ENCODE measurements around the gene KLF3. TPM values are rescaled to one million over a fixed set of nuclear protein-coding genes. Genes with fewer than 3 reads are reported as not detected.

KLF3 gene
- total RNA-seq, 1 experiment from 2014 or later, result 37.5 TPM

DNA sequence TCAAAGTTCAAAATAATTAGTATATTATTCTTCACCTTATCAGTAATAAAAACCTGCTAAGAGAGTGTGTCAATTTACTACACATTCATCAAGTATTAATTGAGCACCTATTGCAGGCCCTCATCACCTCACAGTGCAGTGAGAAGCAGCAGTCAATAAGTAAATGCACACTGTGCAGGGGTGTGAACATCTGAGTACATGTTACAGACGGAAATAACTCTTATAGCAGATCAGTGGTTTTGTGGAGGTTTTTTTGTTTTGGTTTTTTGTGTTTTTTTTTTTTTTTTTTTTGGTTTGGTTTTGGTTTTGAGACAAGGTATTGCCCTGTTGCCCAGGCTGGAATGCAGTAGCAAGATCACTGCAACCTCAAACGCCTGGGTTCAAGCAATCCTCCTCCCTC is 20.3 kb downstream of the KLF3 start:
- H3K79me2 ChIP-seq (ENCODE audit: low read depth), result peaks cover 96% of the 10 kb centered on the region
- no peaks in the 10 kb centered on the region for H3K27me3 ChIP-seq (ENCODE audit: insufficient read depth, low read depth)
- H3K9me3 ChIP-seq (ENCODE audit: insufficient read depth, low read depth), result no peaks in the 10 kb centered on the region
- intact Hi-C loops (cut with micrococcal nuclease; ENCODE audit: unreplicated experiment), result no loop called here
- no peaks in the 10 kb centered on the region for H3K9me2 ChIP-seq (ENCODE audit: insufficient read depth)
- H3K4me1 ChIP-seq (replicated peaks; ENCODE audit: insufficient read depth), result peaks cover 22% of the 10 kb centered on the region
- H3K27ac ChIP-seq, result no peak overlapping the region
- H3K36me3 ChIP-seq (ENCODE audit: low read depth), result peaks cover 46% of the 10 kb centered on the region
- H2AFZ ChIP-seq, result no peak overlapping the region
- no peak overlapping the region for H3K4me2 ChIP-seq
- POLR2A ChIA-PET (ENCODE audit: unreplicated experiment), result no interaction called here
- H3F3A ChIP-seq (ENCODE audit: insufficient read depth, low read depth), result peaks cover 46% of the 10 kb centered on the region
- peaks cover 29% of the 10 kb centered on the region for H4K20me1 ChIP-seq (ENCODE audit: insufficient read depth)
- DNase-seq, result no peak
- BruUV-seq (replicated peaks), result no TSS peak
- no peak overlapping the region for H3K4me3 ChIP-seq
- CTCF ChIA-PET, result interaction anchor here (0.6 kb wide), 1 partner anchor 622 kb away, joined by 3 read pairs; no protein-coding TSS in a partner anchor
- TF ChIP-seq, protein P1, sequence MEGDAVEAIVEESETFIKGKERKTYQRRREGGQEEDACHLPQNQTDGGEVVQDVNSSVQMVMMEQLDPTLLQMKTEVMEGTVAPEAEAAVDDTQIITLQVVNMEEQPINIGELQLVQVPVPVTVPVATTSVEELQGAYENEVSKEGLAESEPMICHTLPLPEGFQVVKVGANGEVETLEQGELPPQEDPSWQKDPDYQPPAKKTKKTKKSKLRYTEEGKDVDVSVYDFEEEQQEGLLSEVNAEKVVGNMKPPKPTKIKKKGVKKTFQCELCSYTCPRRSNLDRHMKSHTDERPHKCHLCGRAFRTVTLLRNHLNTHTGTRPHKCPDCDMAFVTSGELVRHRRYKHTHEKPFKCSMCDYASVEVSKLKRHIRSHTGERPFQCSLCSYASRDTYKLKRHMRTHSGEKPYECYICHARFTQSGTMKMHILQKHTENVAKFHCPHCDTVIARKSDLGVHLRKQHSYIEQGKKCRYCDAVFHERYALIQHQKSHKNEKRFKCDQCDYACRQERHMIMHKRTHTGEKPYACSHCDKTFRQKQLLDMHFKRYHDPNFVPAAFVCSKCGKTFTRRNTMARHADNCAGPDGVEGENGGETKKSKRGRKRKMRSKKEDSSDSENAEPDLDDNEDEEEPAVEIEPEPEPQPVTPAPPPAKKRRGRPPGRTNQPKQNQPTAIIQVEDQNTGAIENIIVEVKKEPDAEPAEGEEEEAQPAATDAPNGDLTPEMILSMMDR (conservative IDR thresholded peaks at IDR 0.05), result no peak
- no peak for TF ChIP-seq EZH2 (IDR thresholded peaks at IDR 0.05; ENCODE audit: low read depth)

DNA sequence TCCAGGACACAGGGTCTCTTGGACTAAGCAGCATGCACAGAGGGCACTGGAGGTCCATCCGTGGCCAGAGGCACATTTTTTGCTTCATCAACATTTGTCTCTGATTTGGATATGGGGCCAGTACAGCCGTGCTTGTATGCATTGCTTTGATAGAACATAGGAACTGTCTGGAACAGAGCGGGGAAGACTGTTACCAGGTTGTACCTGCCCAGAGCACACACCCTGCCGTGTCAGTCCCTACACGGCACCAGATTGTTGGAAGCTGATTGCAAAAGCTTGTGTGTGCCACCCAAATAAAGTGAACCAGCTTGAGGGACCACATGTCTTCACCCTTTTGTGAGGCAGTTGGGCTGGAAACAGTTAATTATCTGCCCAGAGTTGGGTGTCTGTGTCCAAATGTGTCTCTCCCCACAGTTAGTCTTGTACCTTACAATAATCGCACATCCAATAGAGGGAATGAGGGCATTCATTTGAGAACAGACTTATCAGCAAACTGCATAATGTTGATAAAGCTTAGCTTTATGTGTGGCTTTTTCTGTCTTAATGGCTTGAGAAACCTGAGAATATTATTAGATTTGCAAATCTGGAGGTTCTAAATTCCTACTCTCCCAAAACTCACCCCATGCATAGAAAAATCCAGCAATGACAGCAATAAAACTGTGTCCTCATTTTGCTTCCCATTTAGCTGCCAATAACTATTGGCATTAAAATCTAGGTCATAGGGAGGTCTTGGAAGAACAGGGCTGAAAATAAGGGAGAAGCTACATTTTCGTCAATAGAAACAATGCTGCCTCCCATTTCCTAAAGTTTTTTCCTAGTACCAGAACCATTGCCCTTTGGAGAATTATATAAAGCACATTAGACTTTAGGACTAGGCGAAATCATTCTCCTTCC is 21.2 kb downstream of the KLF3 start:
- POLR2A ChIA-PET (ENCODE audit: unreplicated experiment), result no interaction called here
- H3F3A ChIP-seq (ENCODE audit: insufficient read depth, low read depth), result peaks cover 46% of the 10 kb centered on the region
- peaks cover 97% of the 10 kb centered on the region for H3K79me2 ChIP-seq (ENCODE audit: low read depth)
- no peak for DNase-seq
- H3K4me3 ChIP-seq, result no peak overlapping the region
- H3K27ac ChIP-seq, result 0 out of 2 replicates have a peak overlapping the region, but pooled peaks have one; percentile 42
- peaks cover 29% of the 10 kb centered on the region for H4K20me1 ChIP-seq (ENCODE audit: insufficient read depth)
- peaks cover 53% of the 10 kb centered on the region for H3K36me3 ChIP-seq (ENCODE audit: low read depth)
- H2AFZ ChIP-seq, result no peak overlapping the region
- peaks cover 22% of the 10 kb centered on the region for H3K4me1 ChIP-seq (replicated peaks; ENCODE audit: insufficient read depth)
- no peaks in the 10 kb centered on the region for H3K27me3 ChIP-seq (ENCODE audit: insufficient read depth, low read depth)
- no peak overlapping the region for H3K4me2 ChIP-seq
- no peaks in the 10 kb centered on the region for H3K9me2 ChIP-seq (ENCODE audit: insufficient read depth)
- intact Hi-C loops (cut with micrococcal nuclease; ENCODE audit: unreplicated experiment), result no loop called here
- no peaks in the 10 kb centered on the region for H3K9me3 ChIP-seq (ENCODE audit: insufficient read depth, low read depth)
- BruUV-seq (replicated peaks), result no TSS peak
- no peak for TF ChIP-seq EZH2 (IDR thresholded peaks at IDR 0.05; ENCODE audit: low read depth)
- TF ChIP-seq, protein P1 (conservative IDR thresholded peaks at IDR 0.05), result no peak
- CTCF ChIA-PET, result interaction anchor here (0.6 kb wide), 1 partner anchor 405 kb away, joined by 7 read pairs; no protein-coding TSS in a partner anchor

DNA sequence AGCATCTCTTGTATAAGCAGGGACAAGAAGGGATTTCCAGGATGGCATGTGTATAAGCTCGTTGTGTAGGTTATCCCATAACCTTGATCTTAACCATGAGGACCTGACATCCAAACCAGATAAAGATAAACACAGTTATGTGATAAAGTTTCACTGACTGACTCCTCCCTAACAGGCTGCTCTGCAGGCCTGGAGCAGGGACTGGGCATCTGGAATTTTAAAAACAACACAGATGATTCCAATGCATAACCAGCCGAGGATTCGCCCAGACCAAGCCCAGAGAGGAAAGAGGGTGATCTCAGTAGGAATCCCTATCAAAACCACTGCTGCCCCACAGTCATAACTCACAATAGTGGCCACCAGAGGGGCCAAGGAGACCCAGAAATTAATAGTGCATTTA is 22.7 kb downstream of the KLF3 start:
- Histone ChIP-seq H3F3A (ENCODE audit: insufficient read depth, low read depth) (peaks cover 38% of the 10 kb centered on the region), H3K27ac (peak overlapping the region; percentile 61), H3K36me3 (ENCODE audit: low read depth) (peaks cover 60% of the 10 kb centered on the region), H3K27me3 (ENCODE audit: insufficient read depth, low read depth) (no peaks in the 10 kb centered on the region), H4K20me1 (ENCODE audit: insufficient read depth) (peaks cover 35% of the 10 kb centered on the region), H3K4me1 (replicated peaks; ENCODE audit: insufficient read depth) (peaks cover 22% of the 10 kb centered on the region), H3K9me2 (ENCODE audit: insufficient read depth) (no peaks in the 10 kb centered on the region), H3K79me2 (ENCODE audit: low read depth) (peaks cover 96% of the 10 kb centered on the region), H2AFZ (no peak overlapping the region), H3K9me3 (ENCODE audit: insufficient read depth, low read depth) (no peaks in the 10 kb centered on the region), H3K4me2 (no peak overlapping the region), H3K4me3 (no peak overlapping the region)
- ChIA-PET CTCF (no interaction called here), POLR2A (ENCODE audit: unreplicated experiment) (no interaction called here)
- intact Hi-C loops (cut with micrococcal nuclease; ENCODE audit: unreplicated experiment), result no loop called here
- DNase-seq, result no peak
- TF ChIP-seq EZH2 (IDR thresholded peaks at IDR 0.05; ENCODE audit: low read depth), result no peak
- TF ChIP-seq, protein P1 (conservative IDR thresholded peaks at IDR 0.05), result no peak
- no TSS peak for BruUV-seq (replicated peaks)

Measured in PC-9 (cell line).